Measurements from ENCODE around the gene NUDT5.

NUDT5 gene

GRCh38 chr10:12162927-12163326 is 32.8 kb downstream of the NUDT5 start:
- DNase-seq, result no peak

GRCh38 chr10:12160664-12161063 is 35.0 kb downstream of the NUDT5 start:
- no peak for DNase-seq

- DNase-seq, result no peak
These were observed 37.6 kb downstream of the NUDT5 start for GRCh38 chr10:12158111-12158510.

- no peak for DNase-seq
These were observed 39.1 kb downstream of the NUDT5 start for GRCh38 chr10:12156367-12157123.

GRCh38 chr10:12154516-12154915 is 41.2 kb downstream of the NUDT5 start:
- no peak for DNase-seq

GRCh38 chr10:12150163-12150562 is 45.5 kb downstream of the NUDT5 start:
- DNase-seq, result no peak

GRCh38 chr10:12144538-12144937 is 51.2 kb downstream of the NUDT5 start:
- no peak for DNase-seq

- no peak for DNase-seq
These were observed 55.7 kb downstream of the NUDT5 start for GRCh38 chr10:12140038-12140437.

- no peak for DNase-seq
These were observed 60.1 kb downstream of the NUDT5 start for GRCh38 chr10:12135631-12136030.

- peak in 1 of 2 experiments; percentile 39 for DNase-seq
These were observed 65.3 kb downstream of the NUDT5 start for GRCh38 chr10:12130237-12130872.

- peak; percentile 98 for DNase-seq
These were observed 66.2 kb downstream of the NUDT5 start, which contains the start of gene SEC61A2 for GRCh38 chr10:12129222-12130111. TSS of gene SEC61A2 (plus strand) at chr10:12129677. CDS start at chr10:12129788, 111 bp downstream.

GRCh38 chr10:12121673-12122072 is 74.0 kb downstream of the NUDT5 start:
- DNase-seq, result no peak
